ENCODE results near the gene BMF.

BMF gene

DNA sequence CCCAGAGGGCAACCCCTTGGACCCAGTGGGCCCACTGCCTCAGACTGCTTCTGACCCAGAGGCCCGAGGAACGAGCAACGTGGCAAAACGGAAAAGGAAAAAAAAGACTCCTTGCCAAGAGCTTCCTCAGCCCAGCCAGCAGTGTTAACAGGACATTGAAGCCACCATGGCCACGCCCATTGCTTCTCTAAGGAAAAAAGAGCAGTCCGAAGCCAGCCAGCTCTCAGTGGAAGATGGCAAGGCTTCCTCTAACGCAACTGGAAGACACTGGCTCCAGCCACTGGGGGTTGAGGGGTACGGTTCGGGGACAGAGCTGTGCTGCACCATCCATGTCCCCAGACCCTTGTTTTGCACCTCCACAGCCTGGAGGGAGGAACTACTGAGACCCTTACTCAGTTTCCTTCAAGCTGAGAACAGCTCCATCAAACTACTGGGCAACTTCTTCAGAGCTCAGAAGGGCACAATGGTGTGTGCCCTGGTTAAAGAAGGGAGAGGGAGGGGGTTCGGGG lies 10.7 kb downstream of the BMF start:
- DNase-seq (ENCODE audit: low read depth in 1 of 2, low spot score in 1 of 2) = peak in 1 of 2 experiments; percentile 84

DNA sequence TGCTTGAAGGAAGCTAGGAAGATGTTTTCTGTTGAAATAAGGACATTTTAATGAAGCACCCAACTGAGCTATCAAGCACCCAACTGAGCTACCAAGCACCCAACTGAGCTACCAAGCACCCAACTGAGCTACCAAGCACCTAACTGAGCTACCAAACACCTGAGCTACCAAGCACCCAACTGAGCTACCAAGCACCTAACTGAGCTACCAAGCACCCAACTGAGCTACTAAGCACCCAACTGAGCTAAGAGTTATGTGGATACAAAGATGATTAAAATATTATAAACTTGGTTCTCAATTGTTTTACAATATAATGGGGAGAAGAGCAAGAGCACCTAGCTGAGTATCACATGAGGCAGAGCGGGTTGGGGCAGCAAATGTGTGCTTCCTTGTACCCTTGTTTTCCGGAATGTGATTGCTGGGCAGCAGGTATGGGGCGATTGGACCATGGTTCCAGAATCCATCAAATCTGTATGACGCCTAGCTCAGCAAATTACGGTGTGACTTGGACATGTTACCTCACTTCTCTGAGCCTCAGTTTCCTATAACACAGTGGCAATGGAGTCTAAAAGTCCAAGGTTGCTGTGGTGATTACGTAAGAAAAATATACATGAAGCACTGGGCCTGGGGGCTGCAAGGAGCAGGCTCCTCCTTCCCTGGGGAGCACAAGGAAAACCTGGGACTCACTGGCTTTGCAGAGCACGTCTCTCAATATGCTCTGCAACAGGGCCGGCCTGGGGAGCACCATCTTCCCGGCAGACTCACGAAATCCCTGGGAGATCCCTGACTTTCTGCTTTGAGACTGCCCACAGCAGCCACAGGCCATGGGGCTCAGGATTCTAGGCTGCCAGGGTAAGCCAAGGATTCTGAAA lies 11.3 kb downstream of the BMF start:
- Histone ChIP-seq H3K27ac (replicated peaks) (peak overlapping the region; percentile 87), H3K27me3 (ENCODE audit: insufficient read depth, poor library complexity, severe bottlenecking) (no peaks in the 10 kb centered on the region), H3K4me3 (replicated peaks; ENCODE audit: insufficient read depth, low read length) (no peak overlapping the region)
- no peak for DNase-seq (ENCODE audit: low read depth in 1 of 2, low spot score in 1 of 2)
- TF ChIP-seq POLR2AphosphoS5 (IDR thresholded peaks at IDR 0.05; ENCODE audit: low read depth) (no peak), SPI1 (IDR thresholded peaks at IDR 0.05; ENCODE audit: borderline replicate concordance, low read depth) (no peak), GABPA (IDR thresholded peaks at IDR 0.05; ENCODE audit: low read depth) (no peak)
- TF ChIP-seq, protein P1, sequence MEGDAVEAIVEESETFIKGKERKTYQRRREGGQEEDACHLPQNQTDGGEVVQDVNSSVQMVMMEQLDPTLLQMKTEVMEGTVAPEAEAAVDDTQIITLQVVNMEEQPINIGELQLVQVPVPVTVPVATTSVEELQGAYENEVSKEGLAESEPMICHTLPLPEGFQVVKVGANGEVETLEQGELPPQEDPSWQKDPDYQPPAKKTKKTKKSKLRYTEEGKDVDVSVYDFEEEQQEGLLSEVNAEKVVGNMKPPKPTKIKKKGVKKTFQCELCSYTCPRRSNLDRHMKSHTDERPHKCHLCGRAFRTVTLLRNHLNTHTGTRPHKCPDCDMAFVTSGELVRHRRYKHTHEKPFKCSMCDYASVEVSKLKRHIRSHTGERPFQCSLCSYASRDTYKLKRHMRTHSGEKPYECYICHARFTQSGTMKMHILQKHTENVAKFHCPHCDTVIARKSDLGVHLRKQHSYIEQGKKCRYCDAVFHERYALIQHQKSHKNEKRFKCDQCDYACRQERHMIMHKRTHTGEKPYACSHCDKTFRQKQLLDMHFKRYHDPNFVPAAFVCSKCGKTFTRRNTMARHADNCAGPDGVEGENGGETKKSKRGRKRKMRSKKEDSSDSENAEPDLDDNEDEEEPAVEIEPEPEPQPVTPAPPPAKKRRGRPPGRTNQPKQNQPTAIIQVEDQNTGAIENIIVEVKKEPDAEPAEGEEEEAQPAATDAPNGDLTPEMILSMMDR (IDR thresholded peaks at IDR 0.05; ENCODE audit: insufficient read depth, low read length) = no peak
- TF ChIP-seq, protein P2, sequence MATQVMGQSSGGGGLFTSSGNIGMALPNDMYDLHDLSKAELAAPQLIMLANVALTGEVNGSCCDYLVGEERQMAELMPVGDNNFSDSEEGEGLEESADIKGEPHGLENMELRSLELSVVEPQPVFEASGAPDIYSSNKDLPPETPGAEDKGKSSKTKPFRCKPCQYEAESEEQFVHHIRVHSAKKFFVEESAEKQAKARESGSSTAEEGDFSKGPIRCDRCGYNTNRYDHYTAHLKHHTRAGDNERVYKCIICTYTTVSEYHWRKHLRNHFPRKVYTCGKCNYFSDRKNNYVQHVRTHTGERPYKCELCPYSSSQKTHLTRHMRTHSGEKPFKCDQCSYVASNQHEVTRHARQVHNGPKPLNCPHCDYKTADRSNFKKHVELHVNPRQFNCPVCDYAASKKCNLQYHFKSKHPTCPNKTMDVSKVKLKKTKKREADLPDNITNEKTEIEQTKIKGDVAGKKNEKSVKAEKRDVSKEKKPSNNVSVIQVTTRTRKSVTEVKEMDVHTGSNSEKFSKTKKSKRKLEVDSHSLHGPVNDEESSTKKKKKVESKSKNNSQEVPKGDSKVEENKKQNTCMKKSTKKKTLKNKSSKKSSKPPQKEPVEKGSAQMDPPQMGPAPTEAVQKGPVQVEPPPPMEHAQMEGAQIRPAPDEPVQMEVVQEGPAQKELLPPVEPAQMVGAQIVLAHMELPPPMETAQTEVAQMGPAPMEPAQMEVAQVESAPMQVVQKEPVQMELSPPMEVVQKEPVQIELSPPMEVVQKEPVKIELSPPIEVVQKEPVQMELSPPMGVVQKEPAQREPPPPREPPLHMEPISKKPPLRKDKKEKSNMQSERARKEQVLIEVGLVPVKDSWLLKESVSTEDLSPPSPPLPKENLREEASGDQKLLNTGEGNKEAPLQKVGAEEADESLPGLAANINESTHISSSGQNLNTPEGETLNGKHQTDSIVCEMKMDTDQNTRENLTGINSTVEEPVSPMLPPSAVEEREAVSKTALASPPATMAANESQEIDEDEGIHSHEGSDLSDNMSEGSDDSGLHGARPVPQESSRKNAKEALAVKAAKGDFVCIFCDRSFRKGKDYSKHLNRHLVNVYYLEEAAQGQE (IDR thresholded peaks at IDR 0.05; ENCODE audit: insufficient replicate concordance, low read depth) = no peak

More for the DNA sequence above, 10.7 kb downstream of the BMF start:
- H3K27ac ChIP-seq (replicated peaks) = peak overlapping the region; percentile 87
- TF ChIP-seq, protein P2 (IDR thresholded peaks at IDR 0.05; ENCODE audit: insufficient replicate concordance, low read depth) = no peak
- TF ChIP-seq GABPA (IDR thresholded peaks at IDR 0.05; ENCODE audit: low read depth) = no peak
- TF ChIP-seq, protein P1 (IDR thresholded peaks at IDR 0.05; ENCODE audit: insufficient read depth, low read length) = no peak
- TF ChIP-seq SPI1 (IDR thresholded peaks at IDR 0.05; ENCODE audit: borderline replicate concordance, low read depth) = no peak
- TF ChIP-seq POLR2AphosphoS5 (IDR thresholded peaks at IDR 0.05; ENCODE audit: low read depth) = no peak
- no peak overlapping the region for H3K4me3 ChIP-seq (replicated peaks; ENCODE audit: insufficient read depth, low read length)
- no peaks in the 10 kb centered on the region for H3K27me3 ChIP-seq (ENCODE audit: insufficient read depth, poor library complexity, severe bottlenecking)

DNA sequence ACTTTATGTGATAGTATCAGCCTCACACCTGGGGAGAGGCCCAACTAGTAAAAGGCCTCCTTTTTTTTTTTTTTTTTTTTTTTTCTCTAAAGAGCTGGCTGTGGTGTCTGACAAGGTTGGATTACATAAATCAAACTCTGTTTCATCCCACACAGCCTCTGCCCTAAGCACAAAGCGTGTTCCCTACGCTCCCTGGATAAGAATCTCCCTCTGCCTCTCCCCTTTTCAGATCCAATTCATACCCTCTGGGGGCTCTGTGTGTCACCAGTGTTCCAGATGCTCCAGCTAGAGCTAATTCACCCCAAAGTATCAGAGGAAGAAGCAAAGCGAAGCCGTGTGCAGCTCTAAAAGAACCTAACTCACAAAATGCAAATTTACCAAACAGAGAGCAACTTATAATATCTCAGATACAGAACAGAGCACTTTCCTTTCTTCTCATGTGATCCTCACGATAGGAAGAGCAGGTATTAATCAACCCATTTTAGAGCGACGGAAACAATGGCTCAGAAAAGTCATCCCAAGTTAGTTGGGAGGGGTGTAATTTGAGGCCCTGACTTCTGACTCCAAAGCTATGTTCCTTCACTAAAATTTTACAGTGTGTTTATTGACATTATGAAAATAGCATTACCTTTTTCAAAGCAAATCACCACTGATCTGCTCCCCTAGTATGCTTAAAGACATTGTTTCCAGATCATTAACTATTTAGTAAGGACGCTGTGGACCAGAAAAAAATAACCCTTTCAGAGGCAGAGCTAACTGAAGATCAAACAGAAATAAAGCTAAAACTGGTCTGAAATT lies 12.4 kb downstream of the BMF start:
- TF ChIP-seq GABPA (IDR thresholded peaks at IDR 0.05; ENCODE audit: low read depth) (no peak), SPI1 (IDR thresholded peaks at IDR 0.05; ENCODE audit: borderline replicate concordance, low read depth) (no peak), POLR2AphosphoS5 (IDR thresholded peaks at IDR 0.05; ENCODE audit: low read depth) (no peak)
- TF ChIP-seq, protein P2 (IDR thresholded peaks at IDR 0.05; ENCODE audit: insufficient replicate concordance, low read depth) = no peak
- TF ChIP-seq, protein P1 (IDR thresholded peaks at IDR 0.05; ENCODE audit: insufficient read depth, low read length) = no peak
- Histone ChIP-seq H3K27me3 (ENCODE audit: insufficient read depth, poor library complexity, severe bottlenecking) (no peaks in the 10 kb centered on the region), H3K27ac (replicated peaks) (no peak overlapping the region), H3K4me3 (replicated peaks; ENCODE audit: insufficient read depth, low read length) (no peak overlapping the region)
- DNase-seq (ENCODE audit: low read depth in 1 of 2, low spot score in 1 of 2) = no peak
